ENCODE data around the gene PTGDR.

Gene PTGDR

GRCh38 chr14:52325630-52326029 is 58.1 kb downstream of the PTGDR start:
- TF ChIP-seq USF1 (IDR thresholded peaks at IDR 0.05) (no peak), TAF1 (IDR thresholded peaks at IDR 0.05; ENCODE audit: low read depth) (no peak), EP300 (IDR thresholded peaks at IDR 0.05; ENCODE audit: borderline replicate concordance) (no peak), CEBPB (IDR thresholded peaks at IDR 0.05) (no peak), CREB1 (IDR thresholded peaks at IDR 0.05; ENCODE audit: low read depth) (no peak), TEAD4 (IDR thresholded peaks at IDR 0.05) (no peak), REST (IDR thresholded peaks at IDR 0.05; ENCODE audit: low read depth) (no peak), RAD21 (IDR thresholded peaks at IDR 0.05; ENCODE audit: low read depth) (no peak), NFIC (IDR thresholded peaks at IDR 0.05) (no peak), FOXM1 (IDR thresholded peaks at IDR 0.05; ENCODE audit: borderline replicate concordance, low read depth) (no peak), YY1 (IDR thresholded peaks at IDR 0.05; ENCODE audit: low read depth) (no peak), EGR1 (IDR thresholded peaks at IDR 0.05) (no peak)

All from Ishikawa (cell line).